Glomerular endothelial cell (primary cell): ENCODE results near the gene PKNOX1. TPM values are rescaled to one million over a fixed set of nuclear protein-coding genes. Genes with fewer than 3 reads are reported as not detected.
"Not testable (repeated sequence)": the region's sequence is repeated elsewhere in the genome, so short reads cannot be mapped to it uniquely, and the experiment has no call there.

Experiments
- DNase-seq: peaks from one replicate; pipeline ENCODE4 v3.0.0-alpha.2; 2011; ENCODE audit warnings: low read depth, low spot score; ENCODE audit errors: extremely low read depth
- total RNA-seq: library from RNA; depleted of rRNA; stranded (reverse); fragments of >200 nt; gene quantifications from 2 replicates; pipeline ENCODE4 v1.2.3, GENCODE V29; 2015

PKNOX1 gene
- total RNA-seq, 1 donor from 2014 or later: 22.9 TPM

DNA sequence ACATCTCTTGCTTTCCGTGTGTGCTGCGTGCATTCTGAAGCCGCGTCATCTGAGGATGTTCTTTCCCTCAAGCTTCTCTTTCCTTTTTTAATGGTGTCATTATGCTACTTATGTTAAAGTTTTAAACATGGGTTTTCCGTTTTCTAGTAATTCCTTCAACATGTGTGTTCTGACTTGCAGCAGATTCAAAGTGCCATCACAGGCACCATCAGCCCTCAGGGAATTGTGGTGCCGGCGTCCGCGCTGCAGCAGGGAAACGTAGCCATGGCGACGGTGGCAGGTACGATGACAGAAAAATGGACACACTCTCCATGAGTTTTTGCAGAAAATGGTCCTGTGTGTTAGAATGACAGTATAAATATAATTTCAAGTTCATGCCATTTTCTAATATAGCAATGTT lies 42.4 kb downstream of the PKNOX1 start:
- DNase-seq: no peak

DNA sequence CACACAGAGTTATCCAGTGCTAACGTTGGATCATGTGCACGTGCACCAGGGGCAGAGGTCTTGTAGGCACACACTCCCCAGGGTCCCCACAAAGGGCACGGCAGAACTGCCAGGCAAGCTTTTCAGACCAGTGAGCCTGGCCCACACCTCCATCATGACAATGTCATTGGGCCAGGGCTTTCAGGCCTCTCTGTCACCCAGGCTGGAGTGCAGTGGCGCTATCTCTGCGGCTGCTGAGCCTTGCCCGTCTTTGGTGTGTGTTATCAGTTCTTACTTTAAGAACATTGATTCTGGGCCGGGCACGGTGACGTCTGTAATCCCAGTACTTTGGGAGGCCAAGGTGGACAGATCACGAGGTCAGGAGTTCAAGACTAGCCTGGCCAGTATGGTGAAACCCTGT lies 44.2 kb downstream of the PKNOX1 start:
- no peak for DNase-seq

- DNase-seq: no peak
Measured at GRCh38 chr21:43020177-43020576, 45.8 kb downstream of the PKNOX1 start.

DNA sequence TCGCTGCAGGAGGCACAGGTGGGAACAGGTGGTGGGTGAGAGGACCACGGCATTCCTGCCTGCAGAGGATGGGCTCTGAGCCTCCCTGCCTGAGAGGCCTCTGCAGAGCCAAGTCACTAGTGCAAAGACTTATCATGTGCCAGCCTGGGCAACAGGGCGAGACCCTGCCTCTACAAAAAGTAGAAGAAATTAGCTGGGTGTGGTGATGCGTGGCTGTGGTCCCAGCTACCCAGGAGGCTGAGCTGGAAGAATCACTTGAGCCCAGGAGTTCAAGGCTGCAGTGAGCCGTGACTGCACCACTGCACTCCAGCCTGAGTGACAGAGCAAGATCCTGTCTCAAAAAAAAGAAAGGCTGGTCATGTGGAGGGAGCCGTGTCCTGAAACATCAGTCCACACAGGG lies 46.4 kb downstream of the PKNOX1 start:
- DNase-seq: no peak

DNA sequence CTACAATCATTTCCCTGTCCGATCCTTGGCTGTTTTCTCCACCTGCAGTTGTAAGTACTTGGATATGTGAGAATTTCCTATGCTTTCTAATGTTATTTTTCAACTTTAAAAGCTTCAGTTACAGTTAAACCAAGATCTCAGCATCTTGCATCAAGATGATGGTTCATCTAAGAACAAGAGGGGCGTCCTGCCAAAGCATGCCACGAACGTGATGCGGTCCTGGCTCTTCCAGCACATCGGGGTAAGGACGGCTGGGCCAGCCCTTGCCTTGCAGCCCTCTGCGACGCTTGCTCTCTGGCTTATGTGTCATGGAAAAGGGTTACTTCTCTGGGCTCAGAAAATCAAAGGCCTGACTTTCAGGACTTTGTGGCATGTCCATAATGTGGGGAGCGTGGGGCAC lies 46.8 kb downstream of the PKNOX1 start:
- DNase-seq: no peak

DNA sequence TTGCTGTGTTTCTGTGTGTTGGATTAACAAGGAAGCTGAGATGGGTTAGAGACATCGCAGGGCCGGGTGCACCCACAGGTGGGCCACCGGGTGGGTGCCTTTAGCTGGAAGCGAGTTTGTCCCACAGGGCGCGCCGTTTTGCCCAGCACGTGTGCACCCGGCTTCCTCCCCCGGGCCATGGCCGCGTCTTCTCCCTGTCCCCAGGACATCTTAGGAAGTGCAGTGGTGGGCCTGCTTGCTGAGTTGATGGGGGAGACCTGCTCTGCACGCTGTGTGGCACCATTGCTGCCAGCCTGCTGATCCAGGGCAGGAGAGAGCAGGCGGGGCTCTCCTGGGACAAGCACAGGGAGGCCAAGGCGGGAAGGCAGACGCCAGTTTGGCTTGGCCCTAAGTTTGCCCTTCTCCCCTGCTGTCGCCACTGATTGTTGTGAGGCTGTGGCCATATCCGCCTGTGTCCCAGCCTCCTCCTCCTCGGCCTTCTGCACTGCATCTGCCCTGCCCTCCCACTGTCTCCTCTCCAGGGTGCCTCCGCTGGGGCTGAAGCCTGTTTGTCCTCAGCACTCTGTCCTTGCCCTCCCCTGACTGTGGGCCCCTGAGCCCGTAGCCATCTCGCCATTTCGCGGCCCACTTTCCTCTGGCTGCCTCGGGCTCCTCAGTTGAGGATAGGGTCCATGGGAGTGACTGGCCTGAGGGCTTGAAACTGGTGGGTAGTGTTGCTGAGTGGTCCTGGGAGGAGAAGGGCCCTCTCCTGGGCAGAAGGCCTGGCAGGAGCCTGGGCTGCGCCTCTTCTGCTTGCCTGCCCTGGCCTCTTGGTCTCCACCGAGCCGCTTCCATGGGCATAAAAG lies 47.6 kb downstream of the PKNOX1 start:
- no peak for DNase-seq

DNA sequence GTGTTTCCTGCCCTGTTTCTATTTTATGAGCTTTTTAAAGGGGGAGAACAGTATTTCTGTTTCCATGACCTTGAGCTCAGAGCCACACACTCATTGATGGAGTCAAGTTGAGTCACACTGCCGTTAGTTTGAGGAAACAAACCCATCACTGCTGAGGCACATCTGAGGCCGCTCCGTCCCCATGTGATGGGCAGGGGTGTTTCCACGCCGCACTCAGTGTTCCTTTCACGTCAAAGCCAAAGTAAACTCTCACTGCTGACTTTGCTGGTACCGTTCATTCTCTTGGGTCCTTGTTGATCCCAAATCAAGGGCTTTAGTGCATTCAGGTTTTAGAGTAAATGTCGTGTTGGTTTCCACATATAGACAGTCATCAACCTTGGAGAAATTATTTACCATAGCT lies 48.8 kb downstream of the PKNOX1 start:
- DNase-seq: no peak

DNA sequence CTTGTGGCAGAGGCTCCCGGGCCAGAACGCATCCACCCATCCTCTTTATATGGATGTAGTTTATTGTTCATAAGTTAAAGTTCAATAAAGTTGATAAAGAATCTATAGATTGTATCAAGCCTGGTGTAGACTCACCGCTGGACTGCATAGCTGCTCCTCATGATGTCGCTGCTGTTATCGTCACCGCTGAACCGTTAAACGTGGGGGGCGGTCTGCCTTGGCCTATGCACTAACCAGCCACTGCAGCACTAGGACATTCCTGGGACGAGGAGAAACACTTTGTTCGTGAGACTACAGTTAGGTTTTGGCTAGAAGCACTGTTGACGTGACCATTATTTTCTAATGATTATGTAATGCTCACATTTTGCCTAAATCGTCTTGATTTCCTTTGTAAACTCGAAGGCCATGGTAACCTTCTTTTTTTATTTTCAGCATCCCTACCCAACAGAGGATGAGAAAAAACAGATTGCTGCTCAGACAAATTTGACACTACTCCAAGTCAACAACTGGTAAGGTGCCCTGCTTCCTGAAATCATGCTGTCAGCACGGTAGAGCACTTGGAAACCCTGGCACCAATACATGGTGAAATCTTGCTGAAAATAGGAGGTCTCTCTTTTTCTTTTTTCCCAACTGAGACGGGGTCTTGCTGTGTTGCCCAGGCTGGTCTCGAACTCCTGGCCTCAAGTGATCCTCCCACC lies 50.2 kb downstream of the PKNOX1 start:
- DNase-seq: no peak

DNA sequence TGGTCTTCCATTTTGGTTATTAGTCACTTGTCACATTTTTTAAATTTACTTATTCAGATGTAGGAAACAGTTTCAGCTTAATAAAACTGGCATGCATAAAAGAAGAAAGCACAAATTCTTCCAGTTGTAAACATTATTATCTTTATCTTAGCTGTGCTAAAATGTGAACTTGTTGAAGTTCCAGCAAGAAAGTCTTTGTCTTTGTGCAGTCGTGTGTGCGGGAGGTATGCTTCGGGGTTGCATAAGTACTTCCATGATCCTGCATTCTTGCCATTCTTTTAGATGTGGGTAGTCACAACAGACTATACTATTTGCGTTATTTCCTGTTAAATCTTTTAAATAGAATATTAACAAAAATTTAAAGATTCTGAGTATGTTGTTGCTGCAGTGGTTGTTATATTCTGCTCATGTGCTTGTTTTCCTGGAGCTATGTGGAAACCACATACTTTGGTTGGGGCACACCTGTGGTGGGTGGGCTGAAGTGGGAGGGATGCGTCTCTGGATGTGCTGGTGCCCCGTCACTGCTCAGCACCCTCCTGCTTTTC lies 51.3 kb downstream of the PKNOX1 start:
- DNase-seq: no peak

- no peak for DNase-seq
Measured at GRCh38 chr21:43027846-43028731, 53.7 kb downstream of the PKNOX1 start.

DNA sequence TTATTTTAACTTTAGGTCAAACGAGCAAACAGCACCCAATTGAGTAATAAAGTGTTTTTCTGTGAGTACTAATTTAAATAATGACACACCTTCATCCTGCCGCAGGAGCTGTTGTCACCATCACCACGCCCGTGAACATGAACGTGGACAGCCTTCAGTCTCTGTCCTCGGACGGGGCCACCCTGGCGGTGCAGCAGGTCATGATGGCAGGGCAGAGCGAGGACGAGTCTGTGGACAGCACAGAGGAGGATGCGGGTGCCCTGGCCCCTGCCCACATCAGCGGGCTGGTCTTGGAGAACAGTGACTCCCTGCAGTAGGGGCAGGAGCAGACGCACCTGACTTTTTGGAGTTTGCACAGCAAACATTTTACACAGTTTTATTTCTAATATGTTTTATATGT lies 55.4 kb downstream of the PKNOX1 start:
- no peak for DNase-seq

DNA sequence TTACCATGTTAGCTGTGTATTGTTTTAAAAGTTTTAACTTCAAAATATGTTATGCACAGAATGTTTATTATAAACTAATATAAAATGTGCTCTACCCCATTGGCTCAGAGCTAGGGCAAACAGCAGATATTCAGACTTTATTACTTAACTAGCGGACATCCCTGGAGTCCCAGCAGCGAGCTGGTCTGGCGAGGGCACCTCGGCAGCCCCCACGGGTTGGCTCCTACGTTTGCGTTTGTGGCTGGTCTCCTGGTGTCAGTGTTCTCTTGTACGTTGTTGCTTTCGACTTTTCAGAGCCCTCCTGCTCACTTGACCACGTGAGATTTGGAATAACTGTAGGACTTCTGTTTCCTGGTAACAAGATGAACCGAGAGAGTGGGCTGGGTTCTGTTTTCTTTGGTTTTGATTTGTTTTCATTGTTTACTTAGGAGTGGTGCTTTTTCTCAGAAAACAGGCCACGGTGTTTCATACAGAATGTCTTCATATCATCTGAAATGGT lies 56.8 kb downstream of the PKNOX1 start:
- no peak for DNase-seq

DNA sequence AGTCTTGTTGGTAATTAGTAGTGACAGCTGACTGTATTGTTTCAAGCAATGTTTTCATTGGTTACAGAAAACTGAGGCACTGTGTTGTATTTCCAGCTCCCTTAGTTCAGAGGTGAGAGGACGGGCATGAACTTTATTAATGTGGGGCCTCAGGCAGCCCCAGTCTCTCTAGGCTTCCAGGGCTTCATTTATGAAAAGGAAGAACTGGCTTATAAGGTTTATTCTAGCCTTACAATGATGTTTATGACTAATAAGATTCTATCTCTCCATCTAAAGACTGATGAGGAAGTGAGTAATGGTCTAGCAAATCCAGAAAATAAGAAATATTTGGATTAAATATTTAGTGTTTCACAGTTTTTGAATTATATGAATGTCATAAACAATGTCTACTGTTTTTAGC lies 59.7 kb downstream of the PKNOX1 start:
- no peak for DNase-seq

GRCh38 chr21:43034826-43035225 lies 60.5 kb downstream of the PKNOX1 start:
- DNase-seq: no peak

DNA sequence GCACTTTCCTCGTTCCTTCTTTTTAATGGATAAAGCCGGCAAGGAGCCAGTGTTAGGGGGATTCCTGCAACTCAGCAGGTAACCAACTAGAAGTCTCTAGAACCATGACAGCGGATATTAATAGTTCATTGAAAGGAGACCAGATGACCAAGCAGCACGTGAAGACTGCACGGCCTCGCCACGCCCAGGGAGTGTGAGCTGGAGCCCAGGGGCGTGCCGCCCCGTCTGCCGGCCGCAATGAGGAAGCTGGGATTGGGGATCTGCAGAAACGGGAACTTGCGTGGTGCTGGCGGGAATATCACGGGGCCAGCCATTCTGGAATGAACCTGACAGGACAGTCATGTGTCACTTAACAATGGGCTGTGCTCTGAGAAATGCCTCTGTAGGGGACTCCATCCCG lies 62.5 kb downstream of the PKNOX1 start:
- DNase-seq: not testable (repeated sequence)

- DNase-seq: not testable (repeated sequence)
Measured at GRCh38 chr21:43037918-43038658, 63.7 kb downstream of the PKNOX1 start.

- DNase-seq: not testable (repeated sequence)
Measured at GRCh38 chr21:43038659-43039044, 64.3 kb downstream of the PKNOX1 start.

DNA sequence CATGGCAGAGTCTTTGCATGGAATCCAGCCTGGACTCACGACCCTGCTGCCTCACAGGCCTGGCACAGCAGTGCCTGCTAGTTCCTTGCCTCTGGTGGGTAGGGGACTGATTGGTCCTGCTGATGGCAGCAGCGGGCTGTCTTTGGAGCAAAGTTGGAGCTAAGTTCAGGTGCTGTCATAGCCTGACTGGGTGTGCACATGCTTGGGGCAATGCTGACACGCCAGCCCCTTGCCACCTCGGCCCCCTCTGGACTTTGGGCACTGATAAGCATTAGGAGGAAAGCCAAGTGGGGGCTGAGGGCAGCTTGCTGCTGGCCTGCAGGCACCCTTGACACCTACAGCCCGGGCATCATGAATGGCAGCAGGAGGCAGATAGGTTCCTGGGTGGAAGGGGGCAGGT lies 67.8 kb downstream of the PKNOX1 start:
- DNase-seq: not testable (repeated sequence)

GRCh38 chr21:43043291-43043690 lies 68.9 kb downstream of the PKNOX1 start:
- DNase-seq: not testable (repeated sequence)

DNA sequence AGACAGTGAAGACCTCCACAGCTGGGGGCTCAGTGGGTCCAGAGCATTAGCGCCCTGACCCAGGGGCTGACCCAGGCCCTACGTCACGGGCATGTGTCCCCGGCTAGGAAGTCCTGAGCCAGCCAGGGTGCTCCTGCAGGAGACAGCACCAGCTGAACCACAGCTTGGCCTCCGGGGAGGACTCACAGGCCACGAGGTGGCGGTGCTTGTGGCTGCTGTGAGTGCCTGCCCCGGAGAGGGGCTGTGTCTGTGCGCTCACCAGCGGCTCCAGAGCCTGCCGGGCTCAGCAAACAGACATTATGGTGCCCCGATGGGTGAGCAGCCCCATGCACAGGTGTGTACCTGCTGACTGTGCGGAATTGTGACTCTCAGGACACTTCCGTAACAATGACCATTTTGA lies 70.2 kb downstream of the PKNOX1 start:
- DNase-seq: not testable (repeated sequence)
